Astrocyte of the cerebellum (primary cell): Measurements from ENCODE around the gene DSCAML1.

Experiments
- DNase-seq: peaks from one replicate; pipeline ENCODE4 v3.0.0-alpha.2; 2011; ENCODE audit warnings: low read depth
- H3K4me3 ChIP-seq: 2 replicates; pipeline ENCODE4 v1.5.1; 2011; ENCODE audit warnings: mild to moderate bottlenecking, low read depth, low read length, moderate library complexity
- in situ Hi-C: cut with HindIII; loops from 2 replicates; pipeline ENCODE4 v1.10.0; 2017; ENCODE audit warnings: low sequenced_read_pairs
- TF ChIP-seq, protein P1 (sequence below): IDR thresholded peaks from 2 replicates; pipeline ENCODE4 v1.5.1; 2012; ENCODE audit warnings: low read length, low read depth, moderate library complexity, mild to moderate bottlenecking; ENCODE audit errors: missing control alignments

The DSCAML1 gene

GRCh38 chr11:117575856-117576255 is 221.2 kb downstream of the DSCAML1 start:
- in situ Hi-C loops: no loop called here
- H3K4me3 ChIP-seq: no peak overlapping the region
- TF ChIP-seq, protein P1, sequence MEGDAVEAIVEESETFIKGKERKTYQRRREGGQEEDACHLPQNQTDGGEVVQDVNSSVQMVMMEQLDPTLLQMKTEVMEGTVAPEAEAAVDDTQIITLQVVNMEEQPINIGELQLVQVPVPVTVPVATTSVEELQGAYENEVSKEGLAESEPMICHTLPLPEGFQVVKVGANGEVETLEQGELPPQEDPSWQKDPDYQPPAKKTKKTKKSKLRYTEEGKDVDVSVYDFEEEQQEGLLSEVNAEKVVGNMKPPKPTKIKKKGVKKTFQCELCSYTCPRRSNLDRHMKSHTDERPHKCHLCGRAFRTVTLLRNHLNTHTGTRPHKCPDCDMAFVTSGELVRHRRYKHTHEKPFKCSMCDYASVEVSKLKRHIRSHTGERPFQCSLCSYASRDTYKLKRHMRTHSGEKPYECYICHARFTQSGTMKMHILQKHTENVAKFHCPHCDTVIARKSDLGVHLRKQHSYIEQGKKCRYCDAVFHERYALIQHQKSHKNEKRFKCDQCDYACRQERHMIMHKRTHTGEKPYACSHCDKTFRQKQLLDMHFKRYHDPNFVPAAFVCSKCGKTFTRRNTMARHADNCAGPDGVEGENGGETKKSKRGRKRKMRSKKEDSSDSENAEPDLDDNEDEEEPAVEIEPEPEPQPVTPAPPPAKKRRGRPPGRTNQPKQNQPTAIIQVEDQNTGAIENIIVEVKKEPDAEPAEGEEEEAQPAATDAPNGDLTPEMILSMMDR: no peak
- no peak for DNase-seq

DNA sequence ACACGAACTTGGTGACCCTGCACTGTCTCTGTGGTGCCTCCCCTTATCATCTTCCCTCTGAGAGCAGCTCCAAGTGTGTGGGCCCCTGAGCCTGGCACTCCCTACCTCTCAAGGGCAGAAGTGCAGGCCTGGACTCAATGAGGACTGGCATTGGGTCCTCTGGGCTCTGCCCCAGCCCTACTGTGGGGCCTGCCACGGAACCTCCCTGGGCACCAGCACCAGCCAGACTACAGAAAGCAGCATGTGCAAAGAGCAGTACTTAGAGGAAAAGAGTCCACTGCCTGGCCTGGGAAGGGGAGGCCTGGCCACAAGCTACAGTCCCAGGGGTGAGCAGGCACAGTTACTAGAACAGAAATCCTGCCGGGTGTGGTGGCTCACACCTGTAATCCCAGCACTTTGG is 222.5 kb downstream of the DSCAML1 start:
- no peak for DNase-seq
- TF ChIP-seq, protein P1: no peak
- H3K4me3 ChIP-seq: no peak overlapping the region
- in situ Hi-C loops: no loop called here

GRCh38 chr11:117573326-117573725 is 223.7 kb downstream of the DSCAML1 start:
- DNase-seq: no peak
- in situ Hi-C loops: no loop called here
- no peak overlapping the region for H3K4me3 ChIP-seq
- TF ChIP-seq, protein P1: no peak

GRCh38 chr11:117572671-117573070 is 224.3 kb downstream of the DSCAML1 start:
- no peak for DNase-seq
- H3K4me3 ChIP-seq: no peak overlapping the region
- TF ChIP-seq, protein P1: no peak
- in situ Hi-C loops: no loop called here

GRCh38 chr11:117572129-117572528 is 224.9 kb downstream of the DSCAML1 start:
- in situ Hi-C loops: no loop called here
- DNase-seq: no peak
- TF ChIP-seq, protein P1: no peak
- H3K4me3 ChIP-seq: no peak overlapping the region

GRCh38 chr11:117570701-117571100 is 226.3 kb downstream of the DSCAML1 start:
- no peak for DNase-seq
- in situ Hi-C loops: no loop called here
- TF ChIP-seq, protein P1: no peak
- no peak overlapping the region for H3K4me3 ChIP-seq

- in situ Hi-C loops: no loop called here
- TF ChIP-seq, protein P1: no peak
- DNase-seq: no peak
- H3K4me3 ChIP-seq: no peak overlapping the region
Observed at GRCh38 chr11:117569911-117570310, 227.1 kb downstream of the DSCAML1 start.
